ENCODE results near the gene KCNJ6.

DNA sequence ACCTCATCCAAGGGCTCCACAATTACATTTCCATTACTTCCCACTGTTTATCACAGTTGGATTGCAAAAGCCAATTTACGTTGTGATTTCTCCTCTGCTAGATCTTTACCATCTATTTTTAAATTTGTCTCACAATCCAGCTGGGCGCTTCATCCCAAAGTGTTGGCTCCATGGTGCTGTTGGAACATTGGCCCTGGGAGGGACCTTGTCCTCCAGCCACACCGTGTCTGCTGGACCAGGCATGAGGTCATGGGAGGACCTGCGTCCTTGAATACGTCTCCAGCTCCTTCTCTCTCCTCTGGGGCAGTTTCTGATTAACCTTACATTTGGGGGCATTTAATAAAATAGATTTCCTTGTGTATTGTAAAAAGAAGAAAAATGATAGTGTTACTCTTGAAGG, 125.4 kb downstream of the KCNJ6 start:
- TF ChIP-seq, protein P1, sequence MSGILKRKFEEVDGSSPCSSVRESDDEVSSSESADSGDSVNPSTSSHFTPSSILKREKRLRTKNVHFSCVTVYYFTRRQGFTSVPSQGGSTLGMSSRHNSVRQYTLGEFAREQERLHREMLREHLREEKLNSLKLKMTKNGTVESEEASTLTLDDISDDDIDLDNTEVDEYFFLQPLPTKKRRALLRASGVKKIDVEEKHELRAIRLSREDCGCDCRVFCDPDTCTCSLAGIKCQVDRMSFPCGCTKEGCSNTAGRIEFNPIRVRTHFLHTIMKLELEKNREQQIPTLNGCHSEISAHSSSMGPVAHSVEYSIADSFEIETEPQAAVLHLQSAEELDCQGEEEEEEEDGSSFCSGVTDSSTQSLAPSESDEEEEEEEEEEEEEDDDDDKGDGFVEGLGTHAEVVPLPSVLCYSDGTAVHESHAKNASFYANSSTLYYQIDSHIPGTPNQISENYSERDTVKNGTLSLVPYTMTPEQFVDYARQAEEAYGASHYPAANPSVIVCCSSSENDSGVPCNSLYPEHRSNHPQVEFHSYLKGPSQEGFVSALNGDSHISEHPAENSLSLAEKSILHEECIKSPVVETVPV (CRISPR knock-in tag; IDR thresholded peaks at IDR 0.05): no peak
- TF ChIP-seq, protein P2, sequence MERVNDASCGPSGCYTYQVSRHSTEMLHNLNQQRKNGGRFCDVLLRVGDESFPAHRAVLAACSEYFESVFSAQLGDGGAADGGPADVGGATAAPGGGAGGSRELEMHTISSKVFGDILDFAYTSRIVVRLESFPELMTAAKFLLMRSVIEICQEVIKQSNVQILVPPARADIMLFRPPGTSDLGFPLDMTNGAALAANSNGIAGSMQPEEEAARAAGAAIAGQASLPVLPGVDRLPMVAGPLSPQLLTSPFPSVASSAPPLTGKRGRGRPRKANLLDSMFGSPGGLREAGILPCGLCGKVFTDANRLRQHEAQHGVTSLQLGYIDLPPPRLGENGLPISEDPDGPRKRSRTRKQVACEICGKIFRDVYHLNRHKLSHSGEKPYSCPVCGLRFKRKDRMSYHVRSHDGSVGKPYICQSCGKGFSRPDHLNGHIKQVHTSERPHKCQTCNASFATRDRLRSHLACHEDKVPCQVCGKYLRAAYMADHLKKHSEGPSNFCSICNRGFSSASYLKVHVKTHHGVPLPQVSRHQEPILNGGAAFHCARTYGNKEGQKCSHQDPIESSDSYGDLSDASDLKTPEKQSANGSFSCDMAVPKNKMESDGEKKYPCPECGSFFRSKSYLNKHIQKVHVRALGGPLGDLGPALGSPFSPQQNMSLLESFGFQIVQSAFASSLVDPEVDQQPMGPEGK (CRISPR knock-in tag; IDR thresholded peaks at IDR 0.05; ENCODE audit: borderline replicate concordance): no peak
- TF ChIP-seq ARNTL (CRISPR knock-in tag; IDR thresholded peaks at IDR 0.05; ENCODE audit: borderline replicate concordance, low read depth): no peak
- TF ChIP-seq, protein P3, sequence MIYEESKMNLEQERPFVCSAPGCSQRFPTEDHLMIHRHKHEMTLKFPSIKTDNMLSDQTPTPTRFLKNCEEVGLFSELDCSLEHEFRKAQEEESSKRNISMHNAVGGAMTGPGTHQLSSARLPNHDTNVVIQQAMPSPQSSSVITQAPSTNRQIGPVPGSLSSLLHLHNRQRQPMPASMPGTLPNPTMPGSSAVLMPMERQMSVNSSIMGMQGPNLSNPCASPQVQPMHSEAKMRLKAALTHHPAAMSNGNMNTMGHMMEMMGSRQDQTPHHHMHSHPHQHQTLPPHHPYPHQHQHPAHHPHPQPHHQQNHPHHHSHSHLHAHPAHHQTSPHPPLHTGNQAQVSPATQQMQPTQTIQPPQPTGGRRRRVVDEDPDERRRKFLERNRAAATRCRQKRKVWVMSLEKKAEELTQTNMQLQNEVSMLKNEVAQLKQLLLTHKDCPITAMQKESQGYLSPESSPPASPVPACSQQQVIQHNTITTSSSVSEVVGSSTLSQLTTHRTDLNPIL (CRISPR knock-in tag; IDR thresholded peaks at IDR 0.05; ENCODE audit: low read depth): no peak
- no peak for TF ChIP-seq BACH2 (CRISPR knock-in tag; IDR thresholded peaks at IDR 0.05; ENCODE audit: borderline replicate concordance)
- TF ChIP-seq ESRRG (CRISPR knock-in tag; IDR thresholded peaks at IDR 0.05): no peak

Data from SK-N-SH treated with all-trans-retinoic acid at 6 μM for 48 hours (cell line).